ENCODE data around the gene COLEC12.
"Not testable (repeated sequence)": the region's sequence is repeated elsewhere in the genome, so short reads cannot be mapped to it uniquely, and the experiment has no call there.

The COLEC12 gene

DNA sequence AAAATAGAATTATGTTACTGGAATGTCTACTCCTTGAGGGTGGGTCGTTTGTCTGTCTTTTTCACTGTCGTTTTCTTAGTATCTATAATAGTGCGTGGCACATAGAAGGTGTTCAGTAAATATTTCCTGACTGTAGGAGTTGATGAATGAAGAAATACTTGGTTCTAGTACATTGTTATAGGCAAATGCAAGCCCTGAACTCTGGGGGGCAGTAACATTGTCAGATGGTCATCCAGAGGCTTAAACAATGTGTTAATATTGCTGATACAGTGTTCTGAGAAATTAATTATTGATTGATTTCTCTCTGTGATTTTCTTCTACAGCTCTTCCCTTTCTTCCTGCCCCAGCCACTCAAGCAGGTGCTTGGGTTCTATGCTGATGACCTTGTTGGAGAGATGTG, 208.2 kb downstream of the COLEC12 start:
- in situ Hi-C loops (cut with HindIII; ENCODE audit: low sequenced_read_pairs), result no loop called here
- peak; percentile 7 for DNase-seq (ENCODE audit: low read depth, low spot score)

DNA sequence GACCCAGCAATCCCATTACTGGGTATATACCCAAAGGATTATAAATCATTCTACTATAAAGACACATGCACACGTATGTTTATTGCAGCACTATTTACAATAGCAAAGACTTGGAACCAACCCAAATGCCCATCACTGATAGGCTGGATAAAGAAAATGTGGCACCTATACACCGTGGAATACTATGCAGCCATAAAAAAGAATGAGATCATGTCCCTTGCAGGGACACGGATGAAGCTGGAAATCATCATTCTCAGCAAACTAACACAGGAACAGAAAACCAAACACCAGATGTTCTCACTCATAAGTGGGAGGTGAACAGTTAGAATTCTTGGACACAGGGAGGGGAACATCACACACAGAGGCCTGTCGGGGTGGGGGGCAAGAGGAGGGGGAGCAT, 210.5 kb downstream of the COLEC12 start:
- in situ Hi-C loops (cut with HindIII; ENCODE audit: low sequenced_read_pairs); DNase-seq (ENCODE audit: low read depth, low spot score); H3K4me3 ChIP-seq (ENCODE audit: low read depth, low read length): not testable (repeated sequence)

More for the DNA sequence above, 208.2 kb downstream of the COLEC12 start:
- TF ChIP-seq, protein P1, sequence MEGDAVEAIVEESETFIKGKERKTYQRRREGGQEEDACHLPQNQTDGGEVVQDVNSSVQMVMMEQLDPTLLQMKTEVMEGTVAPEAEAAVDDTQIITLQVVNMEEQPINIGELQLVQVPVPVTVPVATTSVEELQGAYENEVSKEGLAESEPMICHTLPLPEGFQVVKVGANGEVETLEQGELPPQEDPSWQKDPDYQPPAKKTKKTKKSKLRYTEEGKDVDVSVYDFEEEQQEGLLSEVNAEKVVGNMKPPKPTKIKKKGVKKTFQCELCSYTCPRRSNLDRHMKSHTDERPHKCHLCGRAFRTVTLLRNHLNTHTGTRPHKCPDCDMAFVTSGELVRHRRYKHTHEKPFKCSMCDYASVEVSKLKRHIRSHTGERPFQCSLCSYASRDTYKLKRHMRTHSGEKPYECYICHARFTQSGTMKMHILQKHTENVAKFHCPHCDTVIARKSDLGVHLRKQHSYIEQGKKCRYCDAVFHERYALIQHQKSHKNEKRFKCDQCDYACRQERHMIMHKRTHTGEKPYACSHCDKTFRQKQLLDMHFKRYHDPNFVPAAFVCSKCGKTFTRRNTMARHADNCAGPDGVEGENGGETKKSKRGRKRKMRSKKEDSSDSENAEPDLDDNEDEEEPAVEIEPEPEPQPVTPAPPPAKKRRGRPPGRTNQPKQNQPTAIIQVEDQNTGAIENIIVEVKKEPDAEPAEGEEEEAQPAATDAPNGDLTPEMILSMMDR (IDR thresholded peaks at IDR 0.05; ENCODE audit: low read depth, low read length), result peak; percentile 42
- no peak overlapping the region for H3K4me3 ChIP-seq (ENCODE audit: low read depth, low read length)

DNA sequence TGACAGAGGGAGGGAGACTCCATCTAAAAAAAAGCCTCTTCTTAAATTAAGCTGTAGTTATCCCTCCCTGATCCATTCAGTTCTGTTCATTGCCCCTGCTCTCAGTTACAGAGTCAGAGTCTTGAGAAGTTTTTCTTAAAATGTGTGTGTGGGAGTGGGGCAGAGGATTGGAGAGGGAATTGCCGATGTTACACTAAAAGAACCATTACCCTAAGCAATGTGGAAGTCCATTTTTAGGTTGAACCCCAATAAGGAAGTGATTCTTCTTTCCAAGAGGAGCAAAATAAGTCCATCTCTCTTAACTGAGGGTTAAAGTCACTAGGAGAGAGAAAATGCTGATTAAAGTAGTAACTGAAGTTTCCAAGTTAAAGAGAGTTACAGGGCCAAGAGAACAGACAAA, 211.5 kb downstream of the COLEC12 start:
- no peak for DNase-seq (ENCODE audit: low read depth, low spot score)
- no peak overlapping the region for H3K4me3 ChIP-seq (ENCODE audit: low read depth, low read length)

DNA sequence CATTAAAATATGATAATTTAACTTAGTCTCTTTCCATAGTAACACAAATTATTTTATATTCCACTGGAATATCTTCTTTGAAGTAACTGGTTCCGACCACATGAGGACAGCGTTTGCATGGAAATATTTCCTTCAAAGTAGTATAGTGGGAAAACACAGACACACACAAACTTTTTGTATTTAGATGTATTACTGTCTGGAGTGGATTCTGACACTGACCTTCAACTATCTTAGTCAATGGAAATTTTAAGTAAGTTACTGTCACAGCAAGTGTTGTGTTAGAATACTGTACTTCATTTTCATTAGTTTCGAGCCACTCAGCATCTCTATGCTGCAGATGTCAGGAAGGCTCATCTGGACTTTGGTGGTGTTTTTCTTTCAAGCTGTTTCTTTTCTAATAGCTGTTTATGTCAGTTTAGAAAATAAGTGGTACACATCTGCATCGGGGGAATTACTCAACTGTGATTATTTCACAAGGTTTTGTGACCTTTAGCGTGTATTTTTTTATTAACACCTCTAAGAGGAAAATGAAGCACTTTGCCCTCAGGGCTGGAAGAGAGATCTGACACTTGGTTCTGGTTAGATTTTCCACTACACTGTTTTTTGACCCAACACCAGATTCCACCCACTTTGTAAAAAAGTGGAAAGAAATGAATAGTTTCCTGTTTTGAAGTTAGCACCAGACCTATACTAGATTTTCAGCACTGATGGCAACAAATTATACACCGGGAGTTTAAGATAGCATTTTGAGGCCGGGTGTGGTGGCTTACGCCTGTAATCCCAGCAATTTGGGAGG, 213.8 kb downstream of the COLEC12 start:
- TF ChIP-seq, protein P1 (IDR thresholded peaks at IDR 0.05; ENCODE audit: low read depth, low read length), result peak; percentile 69
- in situ Hi-C loops (cut with HindIII; ENCODE audit: low sequenced_read_pairs), result no loop called here
- no peak overlapping the region for H3K4me3 ChIP-seq (ENCODE audit: low read depth, low read length)
- DNase-seq (ENCODE audit: low read depth, low spot score), result peak; percentile 54

More for the DNA sequence above, 211.5 kb downstream of the COLEC12 start:
- TF ChIP-seq, protein P1 (IDR thresholded peaks at IDR 0.05; ENCODE audit: low read depth, low read length), result no peak
- in situ Hi-C loops (cut with HindIII; ENCODE audit: low sequenced_read_pairs), result no loop called here

DNA sequence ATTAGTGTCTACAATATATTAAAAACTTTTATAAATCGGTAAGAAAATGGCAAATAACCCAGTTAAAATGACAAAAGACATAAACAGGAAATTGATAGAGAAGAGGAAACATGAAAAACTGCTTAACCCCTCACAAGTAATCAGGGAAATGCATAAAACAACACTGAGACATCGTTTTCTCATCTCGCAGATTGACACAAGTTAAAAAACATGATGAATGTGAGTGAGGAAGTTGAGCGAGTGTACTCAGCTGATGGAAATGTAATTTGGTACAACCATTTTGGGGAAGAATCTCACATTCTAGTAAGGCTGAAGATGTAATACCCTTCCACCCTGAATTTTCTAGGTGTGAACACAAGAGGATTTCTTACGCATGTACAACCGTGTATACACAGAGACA, 214.7 kb downstream of the COLEC12 start:
- H3K4me3 ChIP-seq (ENCODE audit: low read depth, low read length), result no peak overlapping the region
- in situ Hi-C loops (cut with HindIII; ENCODE audit: low sequenced_read_pairs), result no loop called here
- DNase-seq (ENCODE audit: low read depth, low spot score), result no peak
- TF ChIP-seq, protein P1 (IDR thresholded peaks at IDR 0.05; ENCODE audit: low read depth, low read length), result no peak

DNA sequence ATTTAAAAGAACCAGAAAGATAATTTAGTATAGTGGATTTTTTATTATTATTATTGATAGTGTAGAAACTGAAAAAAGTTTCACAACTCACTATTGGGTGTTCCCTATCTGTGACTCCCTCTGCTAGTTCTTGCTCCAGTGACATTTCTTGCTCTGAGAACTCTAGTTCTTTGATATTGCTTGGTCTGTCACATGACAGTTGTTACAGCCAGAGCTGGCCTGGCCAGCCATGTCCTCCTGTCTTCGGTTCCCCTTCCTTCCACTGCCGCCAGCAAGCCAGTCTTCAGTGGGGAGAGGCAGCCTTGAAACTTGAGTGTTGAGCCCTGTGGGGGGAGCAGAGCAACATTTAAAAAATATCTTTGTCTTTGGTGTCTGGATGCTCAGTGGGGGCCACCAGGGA, 225.0 kb downstream of the COLEC12 start:
- no peak for DNase-seq (ENCODE audit: low read depth, low spot score)
- in situ Hi-C loops (cut with HindIII; ENCODE audit: low sequenced_read_pairs), result no loop called here
- TF ChIP-seq, protein P1 (IDR thresholded peaks at IDR 0.05; ENCODE audit: low read depth, low read length), result no peak
- H3K4me3 ChIP-seq (ENCODE audit: low read depth, low read length), result no peak overlapping the region

DNA sequence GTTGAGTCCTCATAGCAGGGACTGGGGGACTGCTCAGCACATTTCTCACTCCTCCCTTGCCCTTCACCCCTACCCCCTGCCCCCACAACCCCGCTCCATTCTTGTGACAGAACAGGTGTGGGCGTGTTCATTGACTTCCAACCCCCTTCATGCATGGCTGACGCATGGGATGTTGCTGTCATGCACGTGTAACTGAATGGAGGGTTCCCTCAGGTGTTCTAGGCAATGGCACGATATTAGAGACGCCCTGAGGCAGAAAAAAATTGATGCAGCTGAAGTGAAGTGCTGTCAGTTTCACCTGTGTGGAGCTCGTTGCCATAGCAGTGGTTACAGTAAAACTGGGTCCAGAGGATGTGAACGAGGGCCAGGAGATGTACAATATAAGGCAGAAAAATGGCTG, 226.2 kb downstream of the COLEC12 start:
- TF ChIP-seq, protein P1 (IDR thresholded peaks at IDR 0.05; ENCODE audit: low read depth, low read length), result no peak
- in situ Hi-C loops (cut with HindIII; ENCODE audit: low sequenced_read_pairs), result no loop called here

More for the DNA sequence above, 226.2 kb downstream of the COLEC12 start:
- no peak for DNase-seq (ENCODE audit: low read depth, low spot score)
- no peak overlapping the region for H3K4me3 ChIP-seq (ENCODE audit: low read depth, low read length)
